Cardiac septum (tissue), 1 donor: ENCODE measurements around the gene DBN1. TPM values are rescaled to one million over a fixed set of nuclear protein-coding genes. Genes with fewer than 3 reads are reported as not detected.

Experiments
- DNase-seq: peaks from one replicate; pipeline ENCODE4 v3.0.0-alpha.2; 2020; ENCODE audit warnings: low spot score
- intact Hi-C: fragments of 100-400 bp; cut with DNase I; formaldehyde crosslinking; loops from one replicate; pipeline ENCODE4 v1.14.0; 2022
- total RNA-seq: library from RNA; stranded (reverse); fragmentation: NEBNext Ultra II Directional; extraction: Animal tissue kit (Norgen Biotek cat#: 25700); gene quantifications from one replicate; pipeline ENCODE4 v1.2.1, GENCODE V29; 2021
- donor health status: DM: no; HTN: no; CAD: no.

DBN1 gene
- total RNA-seq, 1 donor from 2014 or later, result 27.5 TPM

- DNase-seq, result no peak
- intact Hi-C loops, result no loop called here
Measured at GRCh38 chr5:177465044-177465443, 8.4 kb downstream of the DBN1 start.

- no peak for DNase-seq
- intact Hi-C loops, result no loop called here
Measured at GRCh38 chr5:177462021-177462670, 11.3 kb downstream of the DBN1 start.

DNA sequence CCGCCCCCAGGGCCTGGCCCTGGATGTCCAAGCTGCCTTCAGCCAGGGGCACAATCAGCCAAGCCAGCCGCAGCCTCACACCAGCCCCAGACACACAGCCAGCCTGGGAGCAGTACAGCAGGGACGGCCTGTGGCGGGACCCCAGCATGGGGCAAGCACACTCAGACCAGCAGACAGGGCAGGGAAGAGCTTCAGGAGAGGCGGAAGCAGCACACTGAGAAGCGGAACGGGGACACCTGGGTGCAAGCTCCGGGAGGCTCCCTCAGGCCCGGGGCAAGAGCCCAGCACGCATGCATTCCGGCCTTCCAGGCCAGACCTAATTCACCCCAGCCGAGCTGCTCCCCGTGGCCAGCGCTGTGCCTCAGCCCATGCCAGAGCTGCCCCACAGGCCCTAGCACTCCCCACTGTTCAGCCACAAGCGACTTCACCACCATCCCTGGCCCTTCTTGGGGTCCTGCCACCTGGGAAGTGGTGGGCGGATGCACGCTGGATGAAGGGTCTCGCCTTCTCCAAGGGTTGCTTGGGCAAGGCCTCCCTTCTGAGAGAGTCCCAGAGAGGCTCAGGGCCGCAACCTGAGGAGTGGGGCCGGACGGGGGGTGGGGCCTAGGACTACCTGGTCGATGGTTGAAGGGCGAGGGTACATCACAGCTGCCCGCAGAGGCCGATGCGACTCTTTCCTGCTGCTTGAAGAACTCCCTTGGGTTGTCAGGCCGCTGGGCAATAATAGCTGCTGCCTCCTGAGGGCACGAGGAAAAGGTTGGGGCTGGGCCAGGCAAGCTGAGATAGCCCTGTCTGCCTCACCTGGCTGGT is 13.4 kb downstream of the DBN1 start:
- no peak for DNase-seq
- intact Hi-C loops, result loop anchor here (10.0 kb wide), 1 partner anchor 145 kb away; the partner anchor contains the start of gene MXD3

- no peak for DNase-seq
- intact Hi-C loops, result loop anchor here (10.0 kb wide), 1 partner anchor 145 kb away; the partner anchor contains the start of gene MXD3
Measured at GRCh38 chr5:177459357-177459756, 14.1 kb downstream of the DBN1 start.

- DNase-seq, result no peak
- intact Hi-C loops, result loop anchor here (10.0 kb wide), 1 partner anchor 144 kb away; the partner anchor contains the start of gene MXD3
Measured at GRCh38 chr5:177458912-177459350, 14.5 kb downstream of the DBN1 start.

- intact Hi-C loops, result loop anchor here (2.0 to 10.0 kb wide), 3 partner anchors 21 to 143 kb away; partner anchors contain the start of genes GRK6 and MXD3
- DNase-seq, result no peak
Measured at GRCh38 chr5:177457852-177458681, 15.4 kb downstream of the DBN1 start.

DNA sequence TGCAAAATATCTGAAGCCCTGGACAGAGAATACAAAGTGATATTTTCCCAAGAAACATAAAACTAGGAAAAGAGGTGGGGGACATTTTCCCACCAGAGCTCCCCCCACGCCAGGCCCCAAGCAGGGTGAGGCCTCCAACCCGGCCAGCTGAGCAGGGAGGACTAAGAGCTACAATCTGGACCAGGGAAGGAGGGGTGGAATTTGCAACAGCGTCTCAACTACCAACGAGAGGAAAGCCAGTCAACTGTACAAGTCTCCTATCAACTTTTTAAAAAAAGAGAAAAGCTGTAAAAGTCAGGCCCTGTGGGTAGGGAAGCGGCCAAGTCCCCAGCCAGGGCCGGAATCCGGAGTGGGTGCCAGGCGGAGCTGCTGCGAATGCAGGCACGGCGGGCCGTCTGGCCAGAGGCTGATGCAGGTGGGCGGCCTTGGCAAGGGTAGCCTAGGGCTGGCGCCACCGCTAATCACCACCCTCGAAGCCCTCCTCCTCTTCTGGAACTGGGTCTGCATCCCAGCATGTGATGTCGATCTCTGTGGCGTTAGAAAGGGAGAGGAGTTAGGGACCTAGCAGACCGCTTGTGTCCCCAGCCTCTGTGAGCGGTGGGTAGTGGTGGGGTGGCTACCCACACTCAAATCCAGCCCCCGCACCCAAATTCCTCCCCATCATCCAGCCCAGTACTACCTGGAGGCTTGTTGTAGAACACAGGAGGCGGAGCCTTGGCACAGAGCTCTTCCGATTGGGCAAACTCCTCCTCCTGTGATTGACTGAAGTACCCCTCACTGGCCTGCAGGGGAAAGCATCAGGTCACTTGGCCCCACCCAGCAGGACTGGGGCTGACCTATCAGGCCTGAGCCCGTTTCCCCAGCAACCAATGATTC is 16.2 kb downstream of the DBN1 start:
- intact Hi-C loops, result loop anchor here (2.0 to 10.0 kb wide), 3 partner anchors 22 to 142 kb away; partner anchors contain the start of genes GRK6 and MXD3
- DNase-seq, result no peak

- no peak for DNase-seq
- intact Hi-C loops, result loop anchor here (2.0 to 10.0 kb wide), 3 partner anchors 22 to 142 kb away; partner anchors contain the start of genes GRK6 and MXD3
Measured at GRCh38 chr5:177456591-177456964, 16.9 kb downstream of the DBN1 start.

DNA sequence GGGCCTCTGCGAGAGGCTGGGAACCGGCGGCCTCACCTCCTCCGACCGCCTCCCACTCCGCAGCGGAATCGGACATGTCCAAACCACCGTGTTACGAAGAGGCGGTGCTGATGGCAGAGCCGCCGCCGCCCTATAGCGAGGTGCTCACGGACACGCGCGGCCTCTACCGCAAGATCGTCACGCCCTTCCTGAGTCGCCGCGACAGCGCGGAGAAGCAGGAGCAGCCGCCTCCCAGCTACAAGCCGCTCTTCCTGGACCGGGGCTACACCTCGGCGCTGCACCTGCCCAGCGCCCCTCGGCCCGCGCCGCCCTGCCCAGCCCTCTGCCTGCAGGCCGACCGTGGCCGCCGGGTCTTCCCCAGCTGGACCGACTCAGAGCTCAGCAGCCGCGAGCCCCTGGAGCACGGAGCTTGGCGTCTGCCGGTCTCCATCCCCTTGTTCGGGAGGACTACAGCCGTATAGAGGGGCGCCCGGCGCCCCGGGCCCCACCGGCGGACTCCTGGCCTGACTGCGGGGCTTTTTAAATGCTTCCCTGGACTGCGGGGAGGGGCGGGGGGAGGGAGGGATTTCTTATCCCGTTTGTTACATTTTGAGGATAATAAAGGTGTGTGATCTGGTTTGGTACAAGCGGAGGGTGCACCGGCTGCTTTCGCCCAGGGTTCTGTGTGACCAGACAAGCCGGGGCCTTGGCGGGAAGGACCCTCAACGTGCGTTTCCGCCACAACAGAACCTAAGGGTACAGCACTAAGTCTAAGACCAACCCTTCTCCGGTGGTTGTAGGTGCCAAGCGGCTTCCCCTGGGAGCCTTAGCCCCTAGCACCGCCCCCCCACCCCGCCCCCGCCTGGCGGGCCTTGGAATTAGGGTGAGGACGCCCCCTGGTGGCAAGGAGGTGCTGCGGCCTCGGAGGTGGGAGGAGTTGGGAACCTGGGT is 17.5 kb downstream of the DBN1 start:
- peak; percentile 95 for DNase-seq
- intact Hi-C loops, result loop anchor here (1.0 to 10.0 kb wide), 4 partner anchors 23 to 141 kb away; partner anchors contain the start of genes GRK6, MXD3 and PDLIM7

GRCh38 chr5:177455036-177455660 is 18.3 kb downstream of the DBN1 start:
- DNase-seq, result peak; percentile 89
- intact Hi-C loops, result loop anchor here (1.0 to 10.0 kb wide), 2 partner anchors 42 to 140 kb away; partner anchors contain the start of genes MXD3 and PDLIM7

DNA sequence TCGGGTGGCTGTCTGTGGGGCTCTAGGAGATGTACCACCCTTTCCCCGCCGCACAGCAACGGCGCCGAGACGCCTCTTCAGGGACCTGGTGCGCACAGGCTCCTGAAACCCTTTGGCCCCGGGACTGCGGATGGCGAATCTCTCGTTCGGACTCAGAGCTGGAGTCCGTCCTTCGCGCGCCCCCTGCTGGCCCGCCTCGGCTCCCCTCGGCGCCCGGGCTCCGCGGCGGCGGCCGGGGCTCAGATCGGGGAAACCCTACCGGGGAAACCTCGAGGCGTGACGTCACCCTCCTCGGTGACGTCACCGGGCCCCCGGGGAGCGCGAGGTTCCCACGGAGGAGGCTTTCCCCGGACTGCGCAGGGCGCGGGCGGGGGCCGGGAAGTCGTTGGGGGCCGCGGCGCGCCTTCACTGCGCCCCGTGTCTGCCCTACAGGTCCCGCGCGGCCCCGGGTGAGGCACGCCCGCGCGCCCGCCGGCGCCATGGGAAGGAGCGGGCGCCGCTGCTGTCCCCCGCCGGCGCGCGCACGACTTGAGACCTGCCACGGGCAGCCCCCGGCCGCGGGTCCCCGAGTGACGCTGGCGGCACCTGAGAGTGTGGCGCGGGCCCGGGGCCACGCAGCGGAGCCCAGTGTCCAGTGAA is 18.9 kb downstream of the DBN1 start:
- intact Hi-C loops, result loop anchor here (1.0 to 10.0 kb wide), 4 partner anchors 43 to 140 kb away; partner anchors contain the start of genes MXD3 and PDLIM7
- peak; percentile 95 for DNase-seq

DNA sequence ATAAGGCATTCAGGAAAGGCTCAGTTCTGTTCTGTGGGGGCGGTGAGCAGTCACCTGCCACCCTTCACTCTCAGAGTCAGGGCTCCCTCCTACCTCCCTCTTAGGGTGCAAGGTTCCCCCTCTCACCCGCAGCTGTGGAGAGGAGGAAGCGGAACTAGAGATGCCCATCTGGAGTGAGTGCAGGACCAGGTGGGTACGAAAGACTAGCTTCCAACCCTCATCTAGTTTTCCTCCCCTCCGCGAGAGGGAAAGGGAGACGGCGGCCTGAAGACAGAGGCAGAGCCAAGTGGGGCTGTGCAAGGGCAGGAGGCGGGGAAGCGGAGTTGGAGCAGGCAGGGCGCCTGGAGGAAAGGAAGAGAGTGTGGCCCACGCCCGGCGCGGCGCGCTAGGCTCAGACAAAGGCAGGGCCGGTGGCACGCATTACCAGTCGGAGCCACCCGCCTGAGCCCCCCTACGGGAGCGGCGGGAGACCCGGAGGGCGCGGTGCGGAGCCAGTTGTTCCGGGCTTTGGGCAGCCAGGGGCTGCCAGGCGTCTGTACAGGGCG is 19.5 kb downstream of the DBN1 start:
- DNase-seq, result no peak
- intact Hi-C loops, result loop anchor here (1.0 to 10.0 kb wide), 3 partner anchors 50 to 139 kb away; partner anchors contain the start of gene MXD3

DNA sequence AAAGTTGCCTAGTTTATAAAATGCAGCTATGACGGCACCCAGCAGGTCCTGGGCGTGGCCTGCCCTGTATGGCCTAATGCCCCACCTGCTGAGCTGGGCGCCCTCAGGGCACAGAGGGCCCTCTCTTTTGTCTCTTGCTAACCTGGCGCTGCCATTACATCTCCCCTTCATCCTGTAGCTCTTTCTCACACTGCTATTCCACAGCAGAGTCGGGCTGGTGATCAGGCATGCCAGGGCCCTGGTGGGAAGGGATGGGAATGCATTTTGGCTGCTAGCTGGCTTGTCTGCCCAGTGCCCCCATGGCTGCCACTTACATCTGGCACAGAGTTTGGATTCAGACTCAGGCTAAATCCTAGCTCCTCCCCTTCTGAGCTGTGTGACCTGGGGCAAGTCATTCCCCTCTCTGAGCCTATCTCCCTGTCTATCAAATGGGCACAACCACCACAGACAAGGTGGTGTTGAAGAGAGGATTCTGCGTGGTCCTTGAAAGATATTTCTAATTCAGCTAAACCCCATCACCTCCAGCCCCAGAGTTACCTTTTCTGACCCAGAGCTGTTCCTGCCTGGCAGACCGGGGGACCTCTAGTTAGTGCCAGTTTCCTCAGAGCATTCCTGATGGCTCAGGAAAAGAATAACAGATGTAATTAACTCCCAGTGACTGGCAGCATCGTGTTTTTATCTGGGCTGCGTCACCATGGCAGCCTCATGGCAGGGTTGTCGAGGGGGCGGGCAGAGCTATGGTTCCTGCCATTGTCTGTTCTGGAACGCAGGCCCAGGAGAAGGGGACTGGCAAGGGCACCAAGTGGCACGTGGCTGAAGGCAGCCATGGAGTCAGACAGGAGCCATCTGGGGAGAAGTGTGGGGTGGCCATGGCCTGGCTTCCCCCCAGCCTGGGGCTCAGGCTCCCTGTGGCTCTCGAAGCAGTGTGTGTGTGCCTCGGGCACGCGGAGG is 20.5 kb downstream of the DBN1 start:
- DNase-seq, result no peak
- intact Hi-C loops, result loop anchor here (10.0 kb wide), 1 partner anchor 138 kb away; the partner anchor contains the start of gene MXD3

GRCh38 chr5:177450667-177451424 is 22.6 kb downstream of the DBN1 start:
- no peak for DNase-seq
- intact Hi-C loops, result loop anchor here (10.0 kb wide), 1 partner anchor 136 kb away; the partner anchor contains the start of gene MXD3
